Measurements from ENCODE around the gene RNF208.

The RNF208 gene

DNA sequence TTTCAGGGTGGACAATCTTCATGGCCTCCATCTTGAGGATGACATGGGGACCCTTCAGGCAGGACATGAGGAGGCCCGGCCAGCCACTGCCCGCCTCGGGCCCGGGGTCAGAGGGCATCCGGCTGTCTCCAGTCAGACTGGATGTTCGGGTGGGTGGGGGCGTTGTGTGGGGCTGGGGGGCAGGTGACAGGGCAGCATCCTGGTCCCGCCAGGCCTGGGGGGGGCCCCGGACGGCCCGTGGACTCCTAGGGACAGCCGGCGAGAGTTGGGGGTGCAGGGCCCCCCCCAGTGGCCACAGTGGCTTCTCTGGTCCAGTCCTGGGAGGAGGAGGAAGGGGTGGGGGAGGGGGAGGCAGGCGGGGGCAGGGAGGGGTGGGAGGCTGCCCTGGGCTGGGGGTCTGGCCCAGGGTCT, 940 bp downstream of the RNF208 start:
- POLR2A ChIA-PET = no interaction called here
- CTCF ChIA-PET = interaction anchor here (1.2 kb wide), 1 partner anchor 11 kb away, joined by 4 read pairs; no protein-coding TSS in a partner anchor
- peaks cover 2 to 30% (median 26%) of the 10 kb centered on the region in 4 experiments for H3K4me1 ChIP-seq (ENCODE audit: control extremely low read depth in 1 of 4, control insufficient read depth in 4 of 4, insufficient read depth in 4 of 4, low read length in 3 of 4)
- no peak overlapping the region for H3K27ac ChIP-seq (ENCODE audit: insufficient read depth in 1 of 2, low read depth in 1 of 2, low read length in 2 of 2, poor library complexity in 1 of 2, severe bottlenecking in 2 of 2)
- no peak for DNase-seq
- 100% methylated on average over 1 of the region's 14 CpGs for WGBS (ENCODE audit: insufficient coverage)
- H3K27me3 ChIP-seq (replicated peaks in 2 of 5; ENCODE audit: control insufficient read depth in 4 of 5, insufficient read depth in 5 of 5, low read length in 4 of 5) = peaks cover 0 to under 1% (median 0%) of the 10 kb centered on the region in 5 experiments
- H3K36me3 ChIP-seq (ENCODE audit: control insufficient read depth in 4 of 4, insufficient read depth in 4 of 4, low read length in 3 of 4) = peaks cover 0 to 16% (median 5%) of the 10 kb centered on the region in 4 experiments
- peak overlapping the region in 1 of 7 experiments; percentile 48 for H3K4me3 ChIP-seq (ENCODE audit: control insufficient read depth in 1 of 7, extremely low read depth in 1 of 7, insufficient read depth in 4 of 7, low read depth in 2 of 7, low read length in 6 of 7)
- no peaks in the 10 kb centered on the region for H3K9me3 ChIP-seq (ENCODE audit: control extremely low read depth in 1 of 5, control insufficient read depth in 4 of 5, insufficient read depth in 2 of 5, low read depth in 1 of 5, low read length in 4 of 5)

DNA sequence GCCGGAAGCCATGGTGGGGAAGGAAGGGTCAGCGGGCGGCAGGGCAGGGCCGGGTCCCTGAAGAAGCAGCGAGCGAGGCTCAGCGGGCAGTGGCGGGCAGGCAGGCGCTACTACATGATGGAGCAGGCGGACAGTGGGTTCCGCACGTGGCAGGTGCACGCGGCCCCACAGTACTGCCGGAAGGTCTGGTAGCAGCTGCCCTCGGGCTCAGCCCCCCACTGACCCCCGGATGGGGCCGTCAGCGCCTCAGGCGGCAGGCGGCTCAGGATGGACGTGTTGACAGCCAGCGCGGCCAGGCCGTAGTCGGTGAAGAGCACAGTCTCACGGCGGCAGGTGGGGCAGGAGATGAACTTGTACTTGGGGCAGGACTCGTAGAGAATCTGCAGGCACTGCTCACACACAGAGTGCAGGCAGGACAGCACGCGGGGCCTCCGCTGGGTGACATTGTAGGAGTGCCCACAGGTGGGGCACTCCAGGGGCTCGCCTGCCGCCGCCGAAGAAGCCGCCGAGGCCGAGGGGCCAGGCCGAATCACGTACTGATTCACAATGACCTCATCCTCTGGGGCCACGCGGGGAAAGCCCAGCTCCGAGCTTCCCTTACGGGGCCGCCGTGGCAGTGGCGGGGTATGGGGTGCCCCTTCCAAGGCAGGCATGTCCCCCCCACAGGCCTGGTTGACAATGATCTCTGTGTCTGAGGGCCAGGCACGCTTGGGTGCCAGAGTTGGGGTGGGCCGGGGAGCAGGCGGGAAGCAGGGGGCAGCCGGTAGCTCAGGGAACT, 1.5 kb downstream of the RNF208 start:
- CTCF ChIA-PET = interaction anchor here (1.2 to 1.5 kb wide), 3 partner anchors 10 to 44 kb away, joined by 4 to 5 read pairs (median 5); no protein-coding TSS in a partner anchor
- Histone ChIP-seq H3K9me3 (ENCODE audit: control extremely low read depth in 1 of 5, control insufficient read depth in 4 of 5, insufficient read depth in 2 of 5, low read depth in 1 of 5, low read length in 4 of 5) (no peaks in the 10 kb centered on the region), H3K36me3 (ENCODE audit: control insufficient read depth in 4 of 4, insufficient read depth in 4 of 4, low read length in 3 of 4) (peaks cover 0 to 22% (median 9%) of the 10 kb centered on the region in 4 experiments), H3K27me3 (replicated peaks in 2 of 5; ENCODE audit: control insufficient read depth in 4 of 5, insufficient read depth in 5 of 5, low read length in 4 of 5) (no peaks in the 10 kb centered on the region), H3K4me3 (ENCODE audit: control insufficient read depth in 1 of 7, extremely low read depth in 1 of 7, insufficient read depth in 4 of 7, low read depth in 2 of 7, low read length in 6 of 7) (no peak overlapping the region), H3K27ac (ENCODE audit: insufficient read depth in 1 of 2, low read depth in 1 of 2, low read length in 2 of 2, poor library complexity in 1 of 2, severe bottlenecking in 2 of 2) (no peak overlapping the region), H3K4me1 (ENCODE audit: control extremely low read depth in 1 of 4, control insufficient read depth in 4 of 4, insufficient read depth in 4 of 4, low read length in 3 of 4) (peaks cover 2 to 30% (median 26%) of the 10 kb centered on the region in 4 experiments)
- peak in 1 of 3 donors; percentile 11 for DNase-seq
- 96% methylated on average over 42 of the region's 52 CpGs for WGBS (ENCODE audit: insufficient coverage)
- POLR2A ChIA-PET = no interaction called here

DNA sequence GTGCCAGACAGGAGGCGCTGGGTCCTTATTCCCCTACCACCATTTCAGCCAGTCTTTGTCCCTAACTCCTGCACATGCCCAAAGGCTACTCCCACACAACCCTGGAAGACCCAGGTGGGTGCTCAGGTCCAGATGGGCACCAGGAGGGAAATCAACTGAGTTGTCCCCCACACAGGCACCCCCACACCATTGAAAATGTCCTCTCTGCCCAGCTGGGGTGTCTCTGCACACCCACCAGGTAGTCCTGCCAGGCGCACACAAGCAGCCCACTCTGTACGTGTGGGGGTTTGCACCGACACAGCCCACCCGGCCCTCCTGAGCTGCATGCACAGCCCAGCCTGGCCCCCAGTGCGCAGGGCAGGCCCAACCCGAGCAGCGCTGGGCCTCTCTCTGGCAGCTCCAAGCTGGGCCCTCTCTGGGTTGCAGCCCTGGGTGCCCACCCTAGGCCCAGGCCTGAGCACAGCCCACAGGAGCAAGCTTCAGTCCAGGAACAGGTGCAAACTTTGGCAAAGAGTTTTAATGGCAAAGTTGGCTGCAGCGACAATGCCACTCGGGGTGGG, 2.2 kb downstream of the RNF208 start:
- Histone ChIP-seq H3K9me3 (ENCODE audit: control extremely low read depth in 1 of 5, control insufficient read depth in 4 of 5, insufficient read depth in 2 of 5, low read depth in 1 of 5, low read length in 4 of 5) (no peaks in the 10 kb centered on the region), H3K4me3 (ENCODE audit: control insufficient read depth in 1 of 7, extremely low read depth in 1 of 7, insufficient read depth in 4 of 7, low read depth in 2 of 7, low read length in 6 of 7) (no peak overlapping the region), H3K27ac (ENCODE audit: insufficient read depth in 1 of 2, low read depth in 1 of 2, low read length in 2 of 2, poor library complexity in 1 of 2, severe bottlenecking in 2 of 2) (no peak overlapping the region), H3K27me3 (replicated peaks in 2 of 5; ENCODE audit: control insufficient read depth in 4 of 5, insufficient read depth in 5 of 5, low read length in 4 of 5) (no peaks in the 10 kb centered on the region), H3K36me3 (ENCODE audit: control insufficient read depth in 4 of 4, insufficient read depth in 4 of 4, low read length in 3 of 4) (peaks cover 0 to 29% (median 14%) of the 10 kb centered on the region in 4 experiments), H3K4me1 (ENCODE audit: control extremely low read depth in 1 of 4, control insufficient read depth in 4 of 4, insufficient read depth in 4 of 4, low read length in 3 of 4) (peaks cover 2 to 25% (median 22%) of the 10 kb centered on the region in 4 experiments)
- no peak for DNase-seq
- POLR2A ChIA-PET = no interaction called here
- CTCF ChIA-PET = interaction anchor here (0.7 to 1.5 kb wide), 3 partner anchors 13 to 44 kb away, joined by 3 to 5 read pairs (median 5); no protein-coding TSS in a partner anchor
- 96% methylated on average over 9 of the region's 10 CpGs for WGBS (ENCODE audit: insufficient coverage)

GRCh38 chr9:137218754-137219271, 3.2 kb downstream of the RNF208 start:
- ChIA-PET CTCF (interaction anchor here (0.7 to 1.5 kb wide), 3 partner anchors 12 to 43 kb away, joined by 3 to 5 read pairs (median 5); no protein-coding TSS in a partner anchor), POLR2A (no interaction called here)
- 92% methylated on average over 11 of the region's 12 CpGs for WGBS (ENCODE audit: insufficient coverage)
- Histone ChIP-seq H3K36me3 (ENCODE audit: control insufficient read depth in 4 of 4, insufficient read depth in 4 of 4, low read length in 3 of 4) (peaks cover 0 to 39% (median 17%) of the 10 kb centered on the region in 4 experiments), H3K27me3 (replicated peaks in 2 of 5; ENCODE audit: control insufficient read depth in 4 of 5, insufficient read depth in 5 of 5, low read length in 4 of 5) (no peaks in the 10 kb centered on the region), H3K4me1 (ENCODE audit: control extremely low read depth in 1 of 4, control insufficient read depth in 4 of 4, insufficient read depth in 4 of 4, low read length in 3 of 4) (peaks cover 0 to 17% (median 15%) of the 10 kb centered on the region in 4 experiments), H3K4me3 (ENCODE audit: control insufficient read depth in 1 of 7, extremely low read depth in 1 of 7, insufficient read depth in 4 of 7, low read depth in 2 of 7, low read length in 6 of 7) (no peak overlapping the region), H3K9me3 (ENCODE audit: control extremely low read depth in 1 of 5, control insufficient read depth in 4 of 5, insufficient read depth in 2 of 5, low read depth in 1 of 5, low read length in 4 of 5) (no peaks in the 10 kb centered on the region), H3K27ac (ENCODE audit: insufficient read depth in 1 of 2, low read depth in 1 of 2, low read length in 2 of 2, poor library complexity in 1 of 2, severe bottlenecking in 2 of 2) (peak overlapping the region in 1 of 2 experiments; percentile 67)
- no peak for DNase-seq

DNA sequence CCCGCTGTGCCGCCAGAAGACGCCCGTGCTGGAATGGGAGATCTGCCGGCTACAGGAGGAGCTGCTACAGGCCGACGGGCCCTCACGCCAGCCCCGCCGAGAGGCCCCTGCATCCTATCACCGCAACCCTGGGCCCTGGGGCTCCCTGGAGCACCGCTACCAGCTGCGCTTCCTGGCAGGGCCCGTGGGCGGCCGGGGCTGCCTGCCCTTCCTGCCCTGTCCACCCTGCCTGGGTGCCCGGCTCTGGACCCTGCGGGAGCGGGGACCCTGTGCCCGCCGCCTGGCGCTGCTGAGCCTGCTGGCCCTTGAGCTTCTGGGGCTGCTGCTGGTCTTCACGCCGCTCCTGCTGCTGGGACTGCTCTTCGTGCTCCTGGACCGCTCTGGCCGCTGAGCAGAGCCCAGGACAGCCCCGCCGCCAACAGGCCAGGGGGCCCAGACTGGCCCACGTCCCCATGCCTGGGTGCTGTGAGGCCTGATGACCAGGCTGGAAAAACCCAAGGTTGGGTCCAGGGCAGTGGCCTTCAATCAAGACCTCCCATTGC, 3.8 kb downstream of the RNF208 start:
- ChIA-PET POLR2A (no interaction called here), CTCF (interaction anchor here (0.9 kb wide), 1 partner anchor 14 kb away, joined by 3 read pairs; no protein-coding TSS in a partner anchor)
- Histone ChIP-seq H3K27me3 (replicated peaks in 2 of 5; ENCODE audit: control insufficient read depth in 4 of 5, insufficient read depth in 5 of 5, low read length in 4 of 5) (no peaks in the 10 kb centered on the region), H3K36me3 (ENCODE audit: control insufficient read depth in 4 of 4, insufficient read depth in 4 of 4, low read length in 3 of 4) (peaks cover 0 to 44% (median 17%) of the 10 kb centered on the region in 4 experiments), H3K9me3 (ENCODE audit: control extremely low read depth in 1 of 5, control insufficient read depth in 4 of 5, insufficient read depth in 2 of 5, low read depth in 1 of 5, low read length in 4 of 5) (no peaks in the 10 kb centered on the region), H3K4me1 (ENCODE audit: control extremely low read depth in 1 of 4, control insufficient read depth in 4 of 4, insufficient read depth in 4 of 4, low read length in 3 of 4) (peaks cover 0 to 16% (median 15%) of the 10 kb centered on the region in 4 experiments), H3K4me3 (ENCODE audit: control insufficient read depth in 1 of 7, extremely low read depth in 1 of 7, insufficient read depth in 4 of 7, low read depth in 2 of 7, low read length in 6 of 7) (no peak overlapping the region), H3K27ac (ENCODE audit: insufficient read depth in 1 of 2, low read depth in 1 of 2, low read length in 2 of 2, poor library complexity in 1 of 2, severe bottlenecking in 2 of 2) (peak overlapping the region in 1 of 2 experiments; percentile 67)
- 95% methylated on average over 30 of the region's 30 CpGs for WGBS (ENCODE audit: insufficient coverage)
- no peak for DNase-seq

- CTCF ChIA-PET = interaction anchor here (0.9 to 1.6 kb wide), 3 partner anchors 11 to 29 kb away, joined by 3 to 4 read pairs (median 4); no protein-coding TSS in a partner anchor
- peak overlapping the region in 1 of 7 experiments; percentile 5 for H3K4me3 ChIP-seq (ENCODE audit: control insufficient read depth in 1 of 7, extremely low read depth in 1 of 7, insufficient read depth in 4 of 7, low read depth in 2 of 7, low read length in 6 of 7)
- no peaks in the 10 kb centered on the region for H3K9me3 ChIP-seq (ENCODE audit: control extremely low read depth in 1 of 5, control insufficient read depth in 4 of 5, insufficient read depth in 2 of 5, low read depth in 1 of 5, low read length in 4 of 5)
- H3K36me3 ChIP-seq (ENCODE audit: control insufficient read depth in 4 of 4, insufficient read depth in 4 of 4, low read length in 3 of 4) = peaks cover 0 to 50% (median 17%) of the 10 kb centered on the region in 4 experiments
- POLR2A ChIA-PET = no interaction called here
- peaks cover 0 to 9% (median 8%) of the 10 kb centered on the region in 4 experiments for H3K4me1 ChIP-seq (ENCODE audit: control extremely low read depth in 1 of 4, control insufficient read depth in 4 of 4, insufficient read depth in 4 of 4, low read length in 3 of 4)
- no peaks in the 10 kb centered on the region for H3K27me3 ChIP-seq (replicated peaks in 2 of 5; ENCODE audit: control insufficient read depth in 4 of 5, insufficient read depth in 5 of 5, low read length in 4 of 5)
- WGBS (ENCODE audit: insufficient coverage) = 78% methylated on average over 29 of the region's 36 CpGs
- DNase-seq = no peak
- H3K27ac ChIP-seq (ENCODE audit: insufficient read depth in 1 of 2, low read depth in 1 of 2, low read length in 2 of 2, poor library complexity in 1 of 2, severe bottlenecking in 2 of 2) = peak overlapping the region in 1 of 2 experiments; percentile 67
These were observed 4.5 kb downstream of the RNF208 start for GRCh38 chr9:137217276-137218211.

Data from common myeloid progenitor, CD34-positive (primary cell).